RCC 7860 (cell line): Measurements from ENCODE around the gene RPS19.

Experiments used
- DNase-seq: peaks from one replicate; pipeline ENCODE4 v3.0.0-alpha.2; 2015; ENCODE audit warnings: low spot score
- FAIRE-seq: peaks from 2 replicates; lab custom pipeline; 2012; peaks lifted over from hg19 to GRCh38; lab: Jason Lieb, UNC

Gene RPS19

GRCh38 chr19:41859618-41860418 is at the start of gene RPS19:
Gene RPS19 (plus strand): TSS chr19:41860255. CDS start chr19:41860775, 520 bp downstream.
- FAIRE-seq (peak; percentile 86), DNase-seq (peak; percentile 94)

- DNase-seq (no peak), FAIRE-seq (no peak)
Observed at GRCh38 chr19:41810301-41810700, 49.8 kb upstream of the RPS19 start.

- no peak for FAIRE-seq
- no peak for DNase-seq
Observed at GRCh38 chr19:41811036-41811435, 49.0 kb upstream of the RPS19 start.

- no peak for FAIRE-seq
Observed at GRCh38 chr19:41811981-41812380, 48.1 kb upstream of the RPS19 start.

GRCh38 chr19:41813911-41814310 is 46.1 kb upstream of the RPS19 start:
- DNase-seq = no peak
- no peak for FAIRE-seq

More at GRCh38 chr19:41811981-41812380, 48.1 kb upstream of the RPS19 start:
- DNase-seq = no peak

GRCh38 chr19:41815301-41815700 is 44.8 kb upstream of the RPS19 start:
- DNase-seq (no peak), FAIRE-seq (no peak)

GRCh38 chr19:41816761-41817160 is 43.3 kb upstream of the RPS19 start:
- FAIRE-seq (no peak), DNase-seq (no peak)

GRCh38 chr19:41821003-41821735 is 38.9 kb upstream of the RPS19 start:
- FAIRE-seq (no peak), DNase-seq (peak; percentile 35)

GRCh38 chr19:41837981-41838708 is 21.9 kb upstream of the RPS19 start:
- no peak for DNase-seq
- no peak for FAIRE-seq

- DNase-seq (no peak), FAIRE-seq (no peak)
Observed at GRCh38 chr19:41839211-41839610, 20.8 kb upstream of the RPS19 start.

GRCh38 chr19:41843371-41843770 is 16.7 kb upstream of the RPS19 start:
- FAIRE-seq = no peak
- DNase-seq = no peak

- DNase-seq (no peak), FAIRE-seq (no peak)
Observed at GRCh38 chr19:41844601-41845000, 15.5 kb upstream of the RPS19 start, which contains the start of gene LYPD4. Gene LYPD4 (minus strand): TSS chr19:41844683. CDS start chr19:41839285, 5,398 bp downstream.

- no peak for FAIRE-seq
- DNase-seq = no peak
Observed at GRCh38 chr19:41845001-41845050, 15.2 kb upstream of the RPS19 start, which contains the start of gene DMRTC2. Gene DMRTC2 (plus strand): TSS chr19:41845042. CDS start chr19:41847429, 2,387 bp downstream.

- DNase-seq (no peak), FAIRE-seq (no peak)
Observed at GRCh38 chr19:41845051-41845590, 14.9 kb upstream of the RPS19 start.

GRCh38 chr19:41847351-41848105 is 12.5 kb upstream of the RPS19 start:
- FAIRE-seq = no peak

GRCh38 chr19:41848666-41849065 is 11.4 kb upstream of the RPS19 start:
- FAIRE-seq = no peak
- DNase-seq = no peak

More at GRCh38 chr19:41847351-41848105, 12.5 kb upstream of the RPS19 start:
- DNase-seq = no peak

- FAIRE-seq (no peak), DNase-seq (no peak)
Observed at GRCh38 chr19:41849067-41849466, 11.0 kb upstream of the RPS19 start.

- DNase-seq (no peak), FAIRE-seq (no peak)
Observed at GRCh38 chr19:41850381-41850780, 9.7 kb upstream of the RPS19 start.

GRCh38 chr19:41851456-41851855 is 8.6 kb upstream of the RPS19 start:
- FAIRE-seq (no peak), DNase-seq (no peak)

- FAIRE-seq = no peak
- no peak for DNase-seq
Observed at GRCh38 chr19:41853344-41853743, 6.7 kb upstream of the RPS19 start.

- FAIRE-seq = no peak
- DNase-seq = no peak
Observed at GRCh38 chr19:41853768-41854167, 6.3 kb upstream of the RPS19 start.
